GM12878 (cell line): ENCODE results near the gene GYG2. TPM values are rescaled to one million over a fixed set of nuclear protein-coding genes. Genes with fewer than 3 reads are reported as not detected.

Experiments
- ATAC-seq: fragments of 200-7000 bp; cut with Tn5 transposase; 3 replicates; pipeline ENCODE4 v1.9.1; 2020; ENCODE audit warnings: mild to moderate bottlenecking, moderate library complexity
- BruUV-seq: library from RNA; stranded (reverse); fragments of 400-500 nt; replicated peaks from 2 replicates; lab custom pipeline; 2021; lab: Mats Ljungman, UMichigan
- CTCF ChIA-PET: fragments of 300-600 bp; sonication (Branson Sonifier 250); formaldehyde crosslinking; extraction: SDS; loops from one replicate; lab custom pipeline; 2021; ENCODE audit warnings: inconsistent platforms; lab: Yijun Ruan, JAX
- POLR2A ChIA-PET: fragments of 350-600 bp; formaldehyde crosslinking; extraction: SDS; loops from one replicate; lab custom pipeline; 2021; ENCODE audit warnings: inconsistent platforms; lab: Charles Lee
- RAD21 ChIA-PET: fragments of 300-600 bp; sonication (Branson Sonifier 250); formaldehyde crosslinking; loops from one replicate; lab custom pipeline; 2023; ENCODE audit warnings: antibody characterized with exemption; ENCODE audit not compliant: unreplicated experiment; lab: Charles Lee
- SMC1A ChIA-PET: fragments of 300-600 bp; sonication (Branson Sonifier 250); formaldehyde crosslinking; loops from one replicate; lab custom pipeline; 2023; ENCODE audit not compliant: unreplicated experiment, uncharacterized antibody; lab: Charles Lee
- DNase-seq: peaks from one replicate; pipeline ENCODE4 v3.0.0-alpha.2; 2011; ENCODE audit warnings: low read depth, low spot score
- FAIRE-seq: peaks from 3 replicates; lab custom pipeline; 2011; peaks lifted over from hg19 to GRCh38; lab: Jason Lieb, UNC
- H2AFZ ChIP-seq: 2 replicates; pipeline ENCODE4 v1.6.0; 2011; ENCODE audit warnings: low read depth, low read length, control low read depth; ENCODE audit not compliant: control insufficient read depth
- H3K27ac ChIP-seq: 2 replicates; pipeline ENCODE4 v1.5.1; 2011; ENCODE audit warnings: control low read depth; ENCODE audit not compliant: control insufficient read depth, insufficient read depth
- H3K27me3 ChIP-seq, 2 experiments: replicated peaks in 1 of 2; 2 replicates each; pipeline versions ENCODE4 v1.6.0 to v1.6.1; 2011; ENCODE audit warnings: low read length in 1 of 2; ENCODE audit not compliant: control insufficient read depth in 2 of 2, insufficient read depth in 2 of 2
- H3K36me3 ChIP-seq, 2 experiments: 2 replicates each; pipeline ENCODE4 v1.5.1; 2011; ENCODE audit warnings: low read length in 1 of 2; ENCODE audit not compliant: control insufficient read depth in 2 of 2, insufficient read depth in 2 of 2
- H3K4me1 ChIP-seq: 2 replicates; pipeline ENCODE4 v1.6.1; 2011; ENCODE audit warnings: mild to moderate bottlenecking, low read length, moderate library complexity, mixed read lengths; ENCODE audit not compliant: control insufficient read depth, insufficient read depth
- H3K4me2 ChIP-seq: 2 replicates; pipeline ENCODE4 v1.6.0; 2011; ENCODE audit warnings: control low read depth; ENCODE audit not compliant: control insufficient read depth, insufficient read depth
- H3K4me3 ChIP-seq: fragments of 200-600 bp; sonication (generic); 2 replicates; pipeline ENCODE4 v1.5.1; 2016
- H3K79me2 ChIP-seq: 2 replicates; pipeline ENCODE4 v1.6.0; 2011; ENCODE audit warnings: low read length; ENCODE audit not compliant: control insufficient read depth, insufficient read depth
- H3K9ac ChIP-seq: 2 replicates; pipeline ENCODE4 v1.8.0; 2011; ENCODE audit warnings: low read length, control low read depth, mixed read lengths; ENCODE audit not compliant: control insufficient read depth, insufficient read depth
- H3K9me3 ChIP-seq: replicated peaks from 3 replicates; pipeline ENCODE4 v1.5.1; 2011; ENCODE audit warnings: mild to moderate bottlenecking, low read length; ENCODE audit not compliant: control insufficient read depth, insufficient read depth
- H4K20me1 ChIP-seq: 2 replicates; pipeline ENCODE4 v1.6.0; 2011; ENCODE audit not compliant: control insufficient read depth, insufficient read depth
- CHD1 ChIP-seq: IDR thresholded peaks from 2 replicates; pipeline ENCODE4 v1.6.1; 2012; ENCODE audit warnings: low read depth, low read length, improper control_type of control experiment
- RUNX3 ChIP-seq: IDR thresholded peaks from 2 replicates; pipeline ENCODE4 v1.6.1; 2012; ENCODE audit warnings: low read length, inconsistent platforms
- SP1 ChIP-seq: IDR thresholded peaks from one replicate; pipeline ENCODE4 v1.6.1; 2011; ENCODE audit warnings: low read depth, low read length
- TARDBP ChIP-seq: IDR thresholded peaks from 2 replicates; pipeline ENCODE4 v1.6.1; 2016; ENCODE audit warnings: borderline replicate concordance
- WGBS: methylation state at CpG from one replicate; pipeline ENCODE4 v1.1.6; 2016; ENCODE audit warnings: low lambda C conversion rate; ENCODE audit not compliant: insufficient replicate concordance, insufficient coverage; ENCODE audit errors: missing lambda C conversion rate; 5-methylcytosine and 5-hydroxymethylcytosine counted together
- in situ Hi-C: fragments of 300-500 bp; cut with MboI; formaldehyde crosslinking; loops from 9 replicates; pipeline ENCODE4 v1.14.3; 2018; ENCODE audit warnings: mixed read lengths
- intact Hi-C: fragments of 100-400 bp; cut with micrococcal nuclease; formaldehyde crosslinking; loops from one replicate; pipeline ENCODE4 v1.14.2; 2022; ENCODE audit not compliant: unreplicated experiment
- polyA plus RNA-seq, 11 experiments: library from polyadenylated mRNA; depleted of rRNA in 4 of 11; unstranded in 6 of 11; stranded (reverse) in 5 of 11; fragments of >200 nt; fragmentation: Nextera tagmentation in 4 of 11; fragmentation: Illumina TruSeq in 1 of 11; extraction: Ambion mirVana in 4 of 11; extraction: Trizol in 1 of 11; gene quantifications; 1 replicate in 1 of 11; 2 replicates in 10 of 11; pipeline versions ENCODE4 v1.2.1 to v1.2.3, GENCODE V29; 2011 to 2016; ENCODE audit warnings: inconsistent platforms in 2 of 11, missing spikeins in 2 of 11, low read depth in 1 of 11
- total RNA-seq, 4 experiments: library from RNA; depleted of rRNA in 3 of 4; stranded (reverse); fragments of >200 nt in 3 of 4; fragmentation: Illumina TruSeq in 1 of 4; extraction: Trizol in 1 of 4; gene quantifications; 2 replicates each; pipeline versions ENCODE4 v1.2.1 to v1.2.3, GENCODE V29; 2013 to 2021
- TF ChIP-seq, protein P1 (sequence below): fragments of 450-650 bp; formaldehyde crosslinking; IDR thresholded peaks from 2 replicates; pipeline ENCODE4 v1.5.0; 2022; ENCODE audit warnings: mild to moderate bottlenecking, missing genetic modification characterization
- TF ChIP-seq, protein P2 (sequence below): fragments of 450-650 bp; formaldehyde crosslinking; IDR thresholded peaks from 2 replicates; pipeline ENCODE4 v1.4.0; 2020; ENCODE audit warnings: mild to moderate bottlenecking, moderate library complexity

GYG2 gene
- total and polyA plus RNA-seq, 10 of the 15 experiments (the other 5 are each of a cell fraction or from before 2014, with no cell fraction given), result 0.05 TPM; not detected in 9

DNA sequence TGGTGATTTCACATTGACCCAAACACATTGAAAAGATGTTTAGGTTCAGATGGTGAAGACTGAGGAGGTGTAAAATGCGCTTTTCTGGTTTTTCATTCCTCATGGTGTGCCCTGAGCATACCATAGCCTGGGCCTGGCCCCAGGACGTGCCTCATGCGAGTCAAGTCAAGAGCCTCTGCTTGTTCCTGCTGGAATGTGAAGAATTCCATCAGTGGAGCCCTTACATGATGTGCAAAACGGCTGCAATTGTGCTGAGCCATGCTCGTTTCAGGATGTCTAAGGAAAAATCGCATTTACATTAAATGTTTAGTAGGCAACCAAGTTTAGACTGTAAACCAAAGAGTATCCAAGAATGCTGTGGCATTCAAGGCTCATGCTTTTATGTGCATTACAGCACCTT, 34.9 kb downstream of the GYG2 start:
- Histone ChIP-seq H3K4me3 (no peak overlapping the region), H2AFZ (no peak overlapping the region), H3K27me3 (no peaks in the 10 kb centered on the region), H3K4me1 (no peaks in the 10 kb centered on the region), H3K4me2 (no peak overlapping the region), H3K9ac (no peak overlapping the region), H3K36me3 (no peaks in the 10 kb centered on the region), H4K20me1 (no peaks in the 10 kb centered on the region), H3K9me3 (no peaks in the 10 kb centered on the region), H3K27ac (no peak overlapping the region), H3K79me2 (no peaks in the 10 kb centered on the region)
- no TSS peak for BruUV-seq
- ATAC-seq, result no peak
- ChIA-PET POLR2A (no interaction called here), RAD21 (no interaction called here), CTCF (no interaction called here), SMC1A (no interaction called here)
- in situ Hi-C loops, result no loop called here
- TF ChIP-seq, protein P1, sequence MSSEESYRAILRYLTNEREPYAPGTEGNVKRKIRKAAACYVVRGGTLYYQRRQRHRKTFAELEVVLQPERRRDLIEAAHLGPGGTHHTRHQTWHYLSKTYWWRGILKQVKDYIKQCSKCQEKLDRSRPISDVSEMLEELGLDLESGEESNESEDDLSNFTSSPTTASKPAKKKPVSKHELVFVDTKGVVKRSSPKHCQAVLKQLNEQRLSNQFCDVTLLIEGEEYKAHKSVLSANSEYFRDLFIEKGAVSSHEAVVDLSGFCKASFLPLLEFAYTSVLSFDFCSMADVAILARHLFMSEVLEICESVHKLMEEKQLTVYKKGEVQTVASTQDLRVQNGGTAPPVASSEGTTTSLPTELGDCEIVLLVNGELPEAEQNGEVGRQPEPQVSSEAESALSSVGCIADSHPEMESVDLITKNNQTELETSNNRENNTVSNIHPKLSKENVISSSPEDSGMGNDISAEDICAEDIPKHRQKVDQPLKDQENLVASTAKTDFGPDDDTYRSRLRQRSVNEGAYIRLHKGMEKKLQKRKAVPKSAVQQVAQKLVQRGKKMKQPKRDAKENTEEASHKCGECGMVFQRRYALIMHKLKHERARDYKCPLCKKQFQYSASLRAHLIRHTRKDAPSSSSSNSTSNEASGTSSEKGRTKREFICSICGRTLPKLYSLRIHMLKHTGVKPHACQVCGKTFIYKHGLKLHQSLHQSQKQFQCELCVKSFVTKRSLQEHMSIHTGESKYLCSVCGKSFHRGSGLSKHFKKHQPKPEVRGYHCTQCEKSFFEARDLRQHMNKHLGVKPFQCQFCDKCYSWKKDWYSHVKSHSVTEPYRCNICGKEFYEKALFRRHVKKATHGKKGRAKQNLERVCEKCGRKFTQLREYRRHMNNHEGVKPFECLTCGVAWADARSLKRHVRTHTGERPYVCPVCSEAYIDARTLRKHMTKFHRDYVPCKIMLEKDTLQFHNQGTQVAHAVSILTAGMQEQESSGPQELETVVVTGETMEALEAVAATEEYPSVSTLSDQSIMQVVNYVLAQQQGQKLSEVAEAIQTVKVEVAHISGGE (CRISPR knock-in tag), result no peak
- TF ChIP-seq SP1, result no peak
- no peak for TF ChIP-seq RUNX3
- TF ChIP-seq TARDBP, result no peak
- TF ChIP-seq, protein P2, sequence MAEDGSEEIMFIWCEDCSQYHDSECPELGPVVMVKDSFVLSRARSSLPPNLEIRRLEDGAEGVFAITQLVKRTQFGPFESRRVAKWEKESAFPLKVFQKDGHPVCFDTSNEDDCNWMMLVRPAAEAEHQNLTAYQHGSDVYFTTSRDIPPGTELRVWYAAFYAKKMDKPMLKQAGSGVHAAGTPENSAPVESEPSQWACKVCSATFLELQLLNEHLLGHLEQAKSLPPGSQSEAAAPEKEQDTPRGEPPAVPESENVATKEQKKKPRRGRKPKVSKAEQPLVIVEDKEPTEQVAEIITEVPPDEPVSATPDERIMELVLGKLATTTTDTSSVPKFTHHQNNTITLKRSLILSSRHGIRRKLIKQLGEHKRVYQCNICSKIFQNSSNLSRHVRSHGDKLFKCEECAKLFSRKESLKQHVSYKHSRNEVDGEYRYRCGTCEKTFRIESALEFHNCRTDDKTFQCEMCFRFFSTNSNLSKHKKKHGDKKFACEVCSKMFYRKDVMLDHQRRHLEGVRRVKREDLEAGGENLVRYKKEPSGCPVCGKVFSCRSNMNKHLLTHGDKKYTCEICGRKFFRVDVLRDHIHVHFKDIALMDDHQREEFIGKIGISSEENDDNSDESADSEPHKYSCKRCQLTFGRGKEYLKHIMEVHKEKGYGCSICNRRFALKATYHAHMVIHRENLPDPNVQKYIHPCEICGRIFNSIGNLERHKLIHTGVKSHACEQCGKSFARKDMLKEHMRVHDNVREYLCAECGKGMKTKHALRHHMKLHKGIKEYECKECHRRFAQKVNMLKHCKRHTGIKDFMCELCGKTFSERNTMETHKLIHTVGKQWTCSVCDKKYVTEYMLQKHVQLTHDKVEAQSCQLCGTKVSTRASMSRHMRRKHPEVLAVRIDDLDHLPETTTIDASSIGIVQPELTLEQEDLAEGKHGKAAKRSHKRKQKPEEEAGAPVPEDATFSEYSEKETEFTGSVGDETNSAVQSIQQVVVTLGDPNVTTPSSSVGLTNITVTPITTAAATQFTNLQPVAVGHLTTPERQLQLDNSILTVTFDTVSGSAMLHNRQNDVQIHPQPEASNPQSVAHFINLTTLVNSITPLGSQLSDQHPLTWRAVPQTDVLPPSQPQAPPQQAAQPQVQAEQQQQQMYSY (CRISPR knock-in tag), result no peak
- no peak for TF ChIP-seq CHD1
- intact Hi-C loops, result no loop called here
- FAIRE-seq, result no peak
- WGBS, result 20% methylated on average over 6 of the region's 6 CpGs
- DNase-seq, result no peak
